Osteocyte (in vitro differentiated cells): ENCODE data around the gene TXLNB. TPM values are rescaled to one million over a fixed set of nuclear protein-coding genes. Genes with fewer than 3 reads are reported as not detected.

Experiments
- DNase-seq: peaks from one replicate; pipeline ENCODE4 v3.0.0; 2021; ENCODE audit warnings: mixed read lengths; ENCODE audit not compliant: unreplicated experiment; ENCODE audit errors: extremely low spot score
- H3K27ac Mint-ChIP-seq: one replicate; pipeline ENCODE4 v1.8.0; 2021; ENCODE audit warnings: mild to moderate bottlenecking, mixed read lengths; ENCODE audit not compliant: unreplicated experiment
- H3K27me3 Mint-ChIP-seq: one replicate; pipeline ENCODE4 v1.8.0; 2021; ENCODE audit warnings: mixed read lengths; ENCODE audit not compliant: unreplicated experiment
- H3K36me3 Mint-ChIP-seq: one replicate; pipeline ENCODE4 v1.8.0; 2021; ENCODE audit warnings: mixed read lengths; ENCODE audit not compliant: unreplicated experiment
- H3K4me1 Mint-ChIP-seq: one replicate; pipeline ENCODE4 v1.8.0; 2021; ENCODE audit warnings: mixed read lengths; ENCODE audit not compliant: unreplicated experiment
- H3K4me3 Mint-ChIP-seq: one replicate; pipeline ENCODE4 v1.8.0; 2021; ENCODE audit warnings: mild to moderate bottlenecking, moderate library complexity, mixed read lengths; ENCODE audit not compliant: unreplicated experiment
- H3K9me3 Mint-ChIP-seq: one replicate; pipeline ENCODE4 v1.8.0; 2021; ENCODE audit warnings: mixed read lengths; ENCODE audit not compliant: unreplicated experiment
- CTCF ChIP-seq: fragments of 200-600 bp; sonication (generic); IDR thresholded peaks from 2 replicates; pipeline ENCODE4 v1.5.0; 2021; ENCODE audit warnings: antibody characterized with exemption, mild to moderate bottlenecking, moderate library complexity
- total RNA-seq: library from RNA; stranded (reverse); gene quantifications from 2 replicates; pipeline ENCODE4 v1.2.1, GENCODE V29; 2021

TXLNB gene
- total RNA-seq, 1 donor from 2014 or later = not detected

DNA sequence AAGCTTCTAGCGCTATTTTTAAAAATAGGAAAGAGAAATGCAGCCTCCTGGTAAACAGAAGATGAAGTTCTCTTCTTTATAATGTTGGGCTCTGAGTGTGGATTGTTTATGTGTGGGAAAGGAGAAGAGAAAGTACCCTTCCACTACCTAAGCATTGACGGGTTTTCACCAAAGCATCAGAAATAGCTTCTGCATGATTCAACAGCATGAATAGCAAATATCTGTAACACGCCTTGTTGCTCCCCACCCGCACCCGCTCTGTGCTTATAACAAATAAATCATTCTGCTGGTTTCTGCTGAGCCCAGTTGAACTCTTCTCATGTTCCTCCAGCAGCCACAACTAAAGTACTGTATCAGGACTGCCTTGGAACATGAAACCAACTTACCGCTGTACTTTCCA, 20.7 kb downstream of the TXLNB start:
- no peak for DNase-seq
- no peak for TF ChIP-seq CTCF
- no peak overlapping the region for H3K27ac Mint-ChIP-seq

GRCh38 chr6:139270249-139270648, 21.5 kb downstream of the TXLNB start:
- TF ChIP-seq CTCF = no peak
- no peaks in the 10 kb centered on the region for H3K4me1 Mint-ChIP-seq
- no peak overlapping the region for H3K4me3 Mint-ChIP-seq
- no peak for DNase-seq
- no peaks in the 10 kb centered on the region for H3K9me3 Mint-ChIP-seq
- no peaks in the 10 kb centered on the region for H3K27me3 Mint-ChIP-seq
- H3K36me3 Mint-ChIP-seq = no peaks in the 10 kb centered on the region
- H3K27ac Mint-ChIP-seq = no peak overlapping the region

More for the DNA sequence above, 20.7 kb downstream of the TXLNB start:
- no peaks in the 10 kb centered on the region for H3K27me3 Mint-ChIP-seq
- no peaks in the 10 kb centered on the region for H3K9me3 Mint-ChIP-seq
- H3K4me3 Mint-ChIP-seq = no peak overlapping the region
- H3K4me1 Mint-ChIP-seq = no peaks in the 10 kb centered on the region
- no peaks in the 10 kb centered on the region for H3K36me3 Mint-ChIP-seq

DNA sequence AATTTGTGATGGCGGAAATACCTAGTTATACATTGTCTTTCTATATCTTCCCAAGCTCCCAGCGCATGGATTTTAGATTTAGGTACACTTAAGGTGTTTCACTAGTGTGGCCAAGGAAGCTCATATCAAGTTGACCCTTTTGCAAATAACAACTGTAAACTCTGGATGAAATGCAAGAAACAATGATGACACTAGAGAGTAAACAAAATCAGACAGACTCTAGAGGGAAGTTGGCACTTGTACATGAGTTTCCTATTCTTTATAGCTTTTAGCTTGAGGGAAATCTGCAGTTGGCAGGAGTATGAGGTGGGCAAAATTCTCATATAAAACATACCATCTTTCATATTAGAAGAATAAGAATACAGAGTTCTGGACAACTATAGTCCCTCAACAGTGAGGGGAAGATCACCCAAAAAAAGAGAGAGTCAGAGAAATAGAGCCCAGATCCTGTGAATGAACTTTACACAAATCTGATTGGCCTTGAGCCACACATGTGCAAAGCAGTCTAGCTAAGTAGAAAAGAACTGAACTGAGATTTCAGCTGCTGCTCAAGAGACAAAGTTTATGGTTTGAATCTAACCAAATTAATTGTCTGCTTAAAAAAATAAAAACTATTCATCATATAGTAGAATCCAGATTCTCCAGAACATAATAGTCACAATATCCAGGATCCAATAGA, 26.1 kb downstream of the TXLNB start:
- H3K36me3 Mint-ChIP-seq = no peaks in the 10 kb centered on the region
- H3K4me3 Mint-ChIP-seq = no peak overlapping the region
- no peak for DNase-seq
- no peaks in the 10 kb centered on the region for H3K9me3 Mint-ChIP-seq
- no peak overlapping the region for H3K27ac Mint-ChIP-seq
- H3K4me1 Mint-ChIP-seq = no peaks in the 10 kb centered on the region
- no peak for TF ChIP-seq CTCF
- no peaks in the 10 kb centered on the region for H3K27me3 Mint-ChIP-seq

DNA sequence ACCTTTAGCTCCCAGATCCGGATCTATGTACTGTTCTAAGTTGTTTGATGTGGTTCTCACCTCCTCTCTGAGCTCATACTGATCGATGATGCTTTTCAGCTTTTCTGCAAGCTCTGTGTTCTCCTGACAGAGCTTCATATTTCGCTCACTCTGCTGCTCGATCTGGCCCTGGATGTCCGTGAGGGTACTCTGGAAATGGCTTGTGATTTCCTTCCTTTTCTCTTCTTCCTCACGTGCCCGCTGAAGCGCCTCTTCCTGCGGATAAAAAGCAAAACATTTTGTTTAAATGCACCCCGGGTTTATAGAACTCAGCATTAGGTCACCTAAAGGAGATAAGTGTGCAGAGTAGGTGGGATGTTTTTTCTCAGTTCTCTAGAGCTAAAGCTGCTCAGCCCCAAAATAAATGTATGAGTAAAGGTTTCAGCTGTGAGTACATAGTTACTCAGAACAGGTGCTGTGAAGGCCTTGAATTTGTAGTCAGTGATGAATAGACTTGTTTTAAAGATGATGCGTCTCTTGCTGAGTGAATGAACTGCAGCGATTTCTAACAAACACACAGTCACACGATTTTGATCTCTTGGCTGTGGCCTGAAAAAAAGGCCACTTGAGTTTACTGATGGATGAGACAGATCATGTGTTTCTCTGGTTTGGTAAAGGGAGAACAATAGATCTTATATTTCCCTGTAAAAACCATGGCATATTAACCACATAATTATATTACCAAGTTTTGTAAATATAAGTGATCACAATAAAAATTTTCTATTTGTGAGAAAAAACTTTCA, 29.1 kb downstream of the TXLNB start:
- Mint-ChIP-seq H3K4me3 (no peak overlapping the region), H3K4me1 (no peaks in the 10 kb centered on the region), H3K27me3 (peaks cover 8% of the 10 kb centered on the region), H3K36me3 (no peaks in the 10 kb centered on the region), H3K9me3 (no peaks in the 10 kb centered on the region), H3K27ac (no peak overlapping the region)
- TF ChIP-seq CTCF = no peak
- no peak for DNase-seq

DNA sequence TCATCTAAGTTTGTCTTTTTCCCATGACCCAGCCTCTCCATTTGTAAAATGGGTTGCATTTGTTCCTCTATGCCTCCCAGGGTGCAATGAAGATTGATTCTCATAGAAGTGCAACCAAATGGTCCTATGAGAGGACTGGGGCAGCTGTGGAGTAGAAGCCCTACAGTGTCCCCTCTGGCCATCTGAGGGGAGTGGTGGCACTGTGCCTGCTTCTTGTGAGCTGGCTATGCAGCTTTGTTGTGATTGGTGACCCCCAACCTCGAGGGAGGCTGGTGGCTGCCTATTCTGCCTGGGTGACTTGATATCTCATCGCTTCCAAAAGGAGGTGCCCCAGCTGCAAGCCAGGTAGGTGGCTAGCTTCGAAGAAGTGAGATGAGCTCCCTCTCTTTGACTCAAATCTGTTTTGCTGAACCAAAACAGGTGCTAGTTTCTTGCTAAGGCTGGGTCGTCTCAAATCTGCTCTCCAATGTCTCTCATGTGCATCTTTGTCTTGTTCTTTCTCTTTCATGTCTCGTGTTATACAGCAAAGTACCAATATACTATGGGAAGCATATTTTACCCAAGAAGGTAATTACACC, 33.9 kb downstream of the TXLNB start:
- H3K36me3 Mint-ChIP-seq = no peaks in the 10 kb centered on the region
- no peak overlapping the region for H3K4me3 Mint-ChIP-seq
- H3K27ac Mint-ChIP-seq = no peak overlapping the region
- H3K4me1 Mint-ChIP-seq = peaks cover 1% of the 10 kb centered on the region
- H3K27me3 Mint-ChIP-seq = peaks cover 8% of the 10 kb centered on the region
- no peak for TF ChIP-seq CTCF
- no peak for DNase-seq
- no peaks in the 10 kb centered on the region for H3K9me3 Mint-ChIP-seq
